Stimulated activated CD4-positive, alpha-beta T cell treated with anti-CD3 and anti-CD28 coated beads, Interleukin-1b, Interleukin-23, amount 100 ng/mL, for 24 hours (primary cell): ENCODE results near the gene DMRT1.

Experiments used
- DNase-seq, 4 experiments: peaks; one replicate each; pipeline ENCODE4 v3.0.0-alpha.2; 2020; ENCODE audit warnings: low read depth in 4 of 4, low spot score in 1 of 4

The DMRT1 gene

DNA sequence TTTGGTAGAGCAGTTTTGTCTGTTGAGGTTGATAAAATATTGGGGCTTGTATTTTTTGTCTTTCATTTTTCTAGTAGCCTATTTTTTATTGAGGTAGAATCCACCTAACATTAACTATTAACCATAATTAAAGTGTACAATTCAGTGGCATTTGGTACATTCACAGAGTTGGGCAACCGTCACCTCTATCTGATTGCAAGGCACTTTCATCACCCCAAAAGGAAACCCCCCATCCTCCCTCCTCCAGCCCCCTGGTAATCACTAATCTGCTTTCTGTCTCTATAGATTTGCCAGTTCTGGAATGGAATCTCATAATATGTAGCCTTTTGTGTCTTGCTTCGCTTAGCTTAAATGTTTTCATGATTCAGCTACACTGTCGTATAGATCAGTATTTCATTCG lies 79.4 kb downstream of the DMRT1 start:
- DNase-seq: no peak

DNA sequence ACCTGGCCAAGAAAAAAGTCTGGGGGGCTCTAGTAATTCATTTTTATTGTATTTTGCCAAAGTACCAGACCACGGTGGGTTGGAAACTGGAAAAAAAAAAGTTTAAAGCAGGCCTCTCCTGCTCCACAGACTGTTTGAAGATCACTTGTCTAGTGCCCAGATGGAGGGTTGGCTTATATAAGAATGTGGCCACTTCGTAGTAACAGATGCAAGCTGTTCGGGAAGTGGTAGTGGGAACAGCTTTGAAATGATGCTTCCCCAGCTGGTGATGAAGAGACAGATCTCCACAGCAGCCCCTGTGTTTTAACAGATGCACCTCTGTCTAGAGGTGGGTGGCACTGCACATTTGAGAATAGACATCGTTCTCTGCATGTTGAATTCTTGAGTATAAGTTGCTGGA lies 80.7 kb downstream of the DMRT1 start:
- DNase-seq: no peak

DNA sequence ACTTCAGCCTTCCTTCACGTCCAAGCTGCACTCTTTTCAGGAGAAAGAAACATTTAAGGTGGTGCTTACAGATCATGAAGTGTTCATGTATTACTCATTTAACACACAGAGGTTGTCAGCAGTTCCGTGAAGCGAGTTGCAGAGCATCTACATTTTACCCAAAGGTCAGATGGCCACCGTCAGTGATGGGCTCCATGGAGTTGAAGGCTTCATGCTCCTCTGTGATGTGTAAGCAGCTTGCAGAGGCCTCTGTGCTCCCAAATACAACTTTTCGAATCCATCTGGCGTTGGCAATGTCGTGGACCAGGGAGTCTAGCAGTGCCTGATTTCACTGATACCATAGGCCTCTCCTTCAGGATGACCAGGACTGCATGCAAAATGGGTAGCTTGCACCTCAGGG lies 81.2 kb downstream of the DMRT1 start:
- DNase-seq: no peak

DNA sequence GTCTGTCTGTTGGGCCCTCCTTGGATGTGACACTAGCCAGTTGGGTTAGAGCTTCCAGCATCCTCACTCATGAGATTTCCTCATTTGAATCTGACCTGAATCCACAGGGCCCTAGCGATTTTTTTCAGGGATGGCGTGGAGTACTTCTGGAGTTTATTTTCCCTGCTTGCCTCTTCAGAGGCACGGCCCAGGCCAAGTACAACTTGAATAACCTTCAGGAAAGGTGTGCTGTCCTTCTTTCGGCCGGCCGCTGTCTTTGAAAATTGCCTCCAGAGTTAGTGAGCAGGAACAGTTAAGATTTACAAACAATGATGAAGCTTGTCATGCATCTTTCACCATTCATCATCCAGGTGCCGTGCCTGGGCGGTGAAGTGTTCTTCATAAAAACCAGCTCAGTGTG lies 85.5 kb downstream of the DMRT1 start:
- DNase-seq: no peak

DNA sequence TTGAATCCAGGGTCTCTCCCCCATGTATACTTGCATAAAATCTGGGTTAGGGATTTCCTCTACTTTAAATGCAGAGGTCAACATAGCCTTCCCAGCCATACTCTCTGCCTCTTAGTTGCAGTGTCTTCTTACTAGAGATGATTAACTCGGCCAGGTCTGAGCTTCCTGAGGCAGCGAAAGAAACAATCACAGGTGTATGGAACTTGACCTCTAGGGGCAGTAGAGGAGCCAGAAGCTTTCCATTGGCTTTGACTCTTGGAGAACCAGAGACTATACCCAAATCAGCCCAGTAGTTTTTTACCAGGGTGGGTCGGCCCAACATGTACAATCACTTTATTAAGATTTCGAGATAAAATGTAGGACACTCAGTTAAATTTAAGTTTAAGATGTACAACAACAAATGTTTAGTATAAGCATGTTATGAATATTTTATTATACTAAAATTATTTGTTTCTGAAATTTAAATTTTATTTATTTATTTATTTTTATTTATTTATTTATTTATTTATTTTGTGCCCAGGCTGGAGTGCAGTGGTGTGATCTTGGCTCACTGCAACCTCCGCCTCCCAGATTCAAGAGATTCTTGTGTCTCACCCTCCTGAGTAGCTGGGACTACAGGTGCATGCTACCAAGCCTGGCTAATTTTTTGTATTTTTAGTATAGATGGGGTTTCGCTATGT lies 87.0 kb downstream of the DMRT1 start:
- no peak for DNase-seq

DNA sequence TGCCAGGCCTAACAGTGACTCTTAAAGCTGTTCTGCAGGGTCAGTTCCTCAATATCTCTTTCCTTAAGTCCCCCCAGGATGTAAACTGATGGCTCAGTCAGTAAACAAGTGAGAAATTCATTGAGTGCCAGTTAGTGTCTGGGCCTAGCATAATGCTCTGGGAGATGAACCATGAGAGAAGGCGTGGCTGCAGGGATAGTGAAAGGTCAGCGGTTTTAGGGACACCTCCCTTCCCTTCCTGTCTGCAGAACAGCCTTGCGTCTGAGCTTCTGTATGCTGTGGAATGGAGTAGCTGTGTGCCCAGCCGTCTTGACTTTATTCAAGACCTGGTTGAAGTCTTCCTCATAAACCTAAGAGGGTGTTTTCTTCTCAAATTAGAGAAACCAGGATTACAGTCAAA lies 88.2 kb downstream of the DMRT1 start:
- no peak for DNase-seq

DNA sequence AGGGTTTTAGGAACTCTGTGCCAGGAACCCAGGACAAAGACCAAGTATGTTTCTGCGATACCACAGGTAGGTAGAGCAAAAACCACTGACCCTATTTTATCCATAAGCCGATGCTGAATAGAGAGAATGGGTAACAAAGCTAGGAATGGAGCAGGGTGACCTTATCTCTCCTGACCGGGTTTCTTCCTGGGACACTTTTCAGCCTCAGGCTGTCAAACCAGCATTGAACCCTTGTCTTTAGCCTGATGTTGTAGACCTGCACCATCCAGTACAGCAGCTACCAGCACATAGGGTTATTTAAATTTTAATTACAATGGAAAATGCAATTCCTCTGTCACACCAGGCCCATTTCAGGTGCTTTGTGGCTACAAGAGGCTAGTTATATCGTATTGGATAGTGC lies 91.9 kb downstream of the DMRT1 start:
- no peak for DNase-seq

DNA sequence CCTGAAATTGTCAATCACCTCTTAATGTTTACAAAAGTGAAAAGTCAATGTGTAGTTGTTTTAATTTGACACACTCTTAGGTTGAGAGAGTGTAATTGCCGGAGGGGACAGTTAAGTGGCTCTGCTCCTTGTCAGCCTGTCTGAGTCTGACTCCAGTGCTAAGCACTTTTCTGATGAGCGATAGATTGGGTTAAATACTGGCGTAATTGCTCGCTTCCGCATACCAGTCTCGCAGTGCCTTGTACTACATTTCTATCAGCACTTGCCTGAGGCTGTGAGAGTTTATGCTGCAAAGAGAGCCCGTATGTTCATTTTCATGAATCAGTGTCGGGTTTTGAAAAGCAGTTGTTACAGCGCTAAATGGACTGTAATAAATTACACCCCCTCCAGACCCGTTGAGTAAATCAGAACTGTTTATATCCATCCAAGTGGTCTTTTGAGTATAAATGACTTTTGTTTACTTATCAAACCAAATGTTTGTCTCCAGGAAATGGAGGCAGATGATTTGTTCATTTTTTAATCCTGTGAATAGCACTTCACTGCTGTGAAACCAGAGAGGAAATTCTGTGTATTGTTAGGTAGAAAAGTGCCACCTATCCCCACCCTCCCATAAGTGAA lies 94.0 kb downstream of the DMRT1 start:
- no peak for DNase-seq

DNA sequence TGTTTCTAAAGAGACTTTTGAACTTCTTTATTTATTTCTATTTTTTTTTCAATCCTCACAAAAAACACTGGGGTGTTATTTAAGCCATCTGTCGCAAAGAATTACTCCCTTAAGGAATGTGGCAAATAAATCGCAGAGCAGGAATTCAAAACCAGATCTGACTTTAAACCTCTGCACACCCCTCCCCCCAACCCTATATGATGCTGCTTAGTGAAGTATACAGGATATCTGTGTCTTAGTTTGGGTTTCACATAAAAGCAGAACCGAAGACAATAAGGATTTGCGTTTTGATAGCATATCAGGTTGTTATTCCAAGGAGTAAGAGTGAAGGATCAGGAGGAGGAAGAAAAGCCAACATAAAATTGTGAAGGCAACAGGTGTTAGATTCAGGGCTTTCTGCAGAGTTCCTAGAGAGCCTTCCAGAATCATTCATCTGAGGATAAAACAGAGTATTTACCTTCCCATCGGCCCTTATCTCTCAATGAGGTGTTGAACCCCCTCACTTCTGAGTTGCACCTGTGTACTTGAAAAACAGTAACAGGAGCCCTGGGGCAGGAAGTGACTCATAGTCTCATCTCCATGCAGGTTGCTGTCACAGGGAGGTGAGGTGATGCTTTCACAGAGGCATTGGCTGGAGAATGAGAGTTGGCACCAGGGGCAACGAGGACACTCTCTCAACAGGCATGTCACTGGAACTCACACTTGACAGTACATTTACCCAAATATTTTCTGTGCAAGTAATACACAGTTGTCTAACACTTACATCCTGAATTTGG lies 101.5 kb downstream of the DMRT1 start:
- no peak for DNase-seq

DNA sequence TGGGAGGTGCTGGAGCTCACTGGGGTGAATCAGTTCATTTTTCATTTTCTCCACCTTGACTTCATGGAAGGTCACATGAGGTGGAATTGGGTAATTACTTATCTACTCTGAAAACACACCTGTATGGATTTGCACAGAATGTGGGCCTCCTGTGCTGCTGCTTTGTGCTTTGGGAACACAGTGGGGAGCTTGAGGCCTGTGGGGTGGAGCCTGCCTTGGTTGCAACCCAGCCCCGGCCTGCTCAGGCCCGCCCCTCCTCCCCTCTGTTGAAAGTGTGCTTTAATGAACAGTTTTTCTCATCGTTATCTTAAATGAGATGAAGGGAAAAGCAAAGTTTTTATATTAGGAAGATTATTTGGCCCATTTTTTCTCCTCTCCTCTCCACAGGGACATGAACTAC lies 106.5 kb downstream of the DMRT1 start:
- no peak for DNase-seq

DNA sequence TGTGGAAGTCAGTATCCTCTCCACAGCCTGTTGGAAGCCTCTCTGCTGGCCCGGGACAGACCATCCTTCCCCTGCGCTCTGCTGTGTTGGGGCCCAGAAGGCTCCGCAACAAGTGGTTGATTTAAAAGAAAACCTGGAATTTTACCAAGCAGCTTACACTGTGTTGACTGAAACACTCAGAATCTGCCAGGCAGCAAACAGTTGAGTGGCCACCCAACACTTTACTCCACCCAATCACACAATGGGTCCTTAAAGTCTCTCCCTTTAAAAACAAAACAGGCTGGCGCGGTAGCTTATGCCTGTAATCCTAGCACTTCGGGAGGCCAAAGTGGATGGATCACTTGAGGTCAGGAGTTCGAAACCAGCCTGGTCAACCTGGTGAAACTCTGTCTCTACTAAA lies 107.0 kb downstream of the DMRT1 start:
- no peak for DNase-seq

DNA sequence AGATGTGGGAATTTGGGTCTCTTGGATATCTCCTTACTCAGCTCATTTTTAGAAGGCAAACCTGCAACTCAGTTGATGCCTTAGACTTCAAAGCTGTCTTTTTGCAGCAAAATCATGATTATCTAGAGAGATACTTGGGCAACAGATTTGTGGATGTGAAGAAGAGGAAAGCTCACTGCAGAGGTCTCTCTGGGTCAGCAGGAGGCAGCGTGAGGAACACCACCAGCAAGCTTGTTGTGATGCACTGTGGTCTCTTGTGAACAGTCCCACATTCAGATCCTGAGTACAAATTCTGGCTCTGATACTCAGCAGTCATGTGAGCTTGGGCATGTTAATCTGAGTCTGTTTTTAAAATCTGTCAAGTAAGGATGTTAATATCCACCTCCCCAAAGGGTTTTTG lies 108.6 kb downstream of the DMRT1 start:
- no peak for DNase-seq

DNA sequence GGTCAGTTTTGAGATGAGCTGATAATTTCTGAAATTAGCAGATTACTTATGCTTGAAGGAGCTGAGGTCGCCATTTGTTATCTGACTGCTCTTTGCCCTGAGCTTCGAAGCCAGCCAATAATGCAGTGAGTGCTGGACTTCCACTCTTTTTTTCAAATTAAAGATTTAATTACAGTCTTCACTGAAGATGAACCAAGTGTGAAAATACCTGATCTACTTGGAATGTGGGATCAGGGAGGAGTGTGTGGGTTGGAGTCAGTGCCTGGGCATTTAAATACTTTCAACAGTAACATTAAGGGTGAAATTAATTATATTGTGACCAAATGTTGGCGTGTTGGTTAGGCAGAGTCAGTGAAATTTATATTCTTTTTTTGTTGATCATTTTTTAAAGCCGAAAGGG lies 111.0 kb downstream of the DMRT1 start:
- no peak for DNase-seq

DNA sequence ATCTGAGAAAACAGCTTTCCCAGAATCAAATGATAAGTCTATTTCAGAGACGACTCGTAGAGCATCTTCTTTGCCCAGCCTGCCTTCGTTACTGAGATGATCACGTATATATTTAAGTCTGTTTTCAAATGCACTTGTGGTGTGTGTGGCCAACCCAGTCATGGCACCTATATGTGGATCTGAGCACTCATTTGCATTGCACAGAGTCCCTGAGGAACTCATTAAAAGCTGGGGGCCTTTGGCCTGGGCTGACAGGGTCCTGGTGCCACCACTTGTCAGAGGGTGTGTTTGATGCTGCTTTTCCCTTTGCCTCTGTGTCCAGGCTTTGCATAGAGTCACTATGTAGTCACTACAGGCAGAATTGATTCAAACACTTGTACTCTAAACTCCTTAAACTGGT lies 117.6 kb downstream of the DMRT1 start:
- no peak for DNase-seq

DNA sequence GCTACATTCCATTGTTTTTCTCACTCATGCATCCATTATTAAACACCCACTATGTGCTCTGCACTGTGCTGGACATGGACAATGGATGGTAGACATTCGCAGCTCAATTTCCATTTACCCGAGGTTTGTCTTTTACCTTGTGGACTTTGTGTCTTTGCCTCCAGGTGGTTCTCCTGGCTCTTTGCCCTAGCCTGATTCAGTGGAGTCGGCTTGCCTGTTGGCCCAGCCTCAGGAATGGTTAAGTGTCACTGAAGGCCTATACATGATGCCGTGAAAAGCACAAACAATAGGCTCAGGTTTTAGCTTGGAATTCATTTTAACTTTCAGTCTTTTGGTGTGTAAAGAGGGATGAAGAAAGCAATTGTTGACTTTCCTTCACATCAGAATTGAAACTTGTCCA lies 118.4 kb downstream of the DMRT1 start:
- DNase-seq: no peak

DNA sequence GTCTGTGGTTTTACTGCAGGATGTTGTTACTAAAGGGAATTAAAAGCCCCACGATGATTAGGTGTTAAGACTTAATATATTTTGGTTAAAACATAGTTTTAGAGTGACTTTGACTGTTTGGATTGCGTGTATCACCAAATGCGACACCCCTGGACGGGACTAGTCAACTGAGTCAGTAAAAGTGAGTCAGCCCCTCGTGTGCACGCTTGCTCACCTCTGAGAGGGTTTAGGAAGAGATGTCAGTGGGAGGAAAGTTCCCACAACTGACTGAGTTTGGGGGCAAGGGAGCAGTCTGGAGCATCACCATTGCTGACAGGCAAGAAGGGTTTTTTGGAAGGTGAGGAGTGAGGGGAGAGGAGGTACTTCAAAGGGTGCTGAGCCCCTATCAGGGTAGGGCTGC lies 120.5 kb downstream of the DMRT1 start:
- no peak for DNase-seq

DNA sequence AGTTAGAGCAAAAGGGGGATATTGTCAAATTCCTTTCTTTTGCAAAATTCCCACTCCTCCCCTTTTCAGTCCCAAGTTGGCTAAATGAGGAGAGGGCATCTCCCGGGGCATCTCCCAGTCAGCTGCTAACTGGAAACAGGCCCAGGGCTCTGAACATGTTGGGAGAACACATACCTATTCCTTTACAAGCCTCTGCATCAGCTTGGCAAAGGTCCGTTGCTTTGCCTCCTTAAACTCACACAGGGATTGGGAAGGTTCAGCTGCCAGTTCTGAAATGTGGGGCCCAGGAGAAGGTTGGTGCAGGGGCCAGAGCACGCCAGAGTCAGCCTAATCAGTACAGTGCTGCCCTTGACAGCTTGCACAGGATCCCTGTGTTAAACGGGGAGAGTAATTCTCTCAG lies 124.0 kb downstream of the DMRT1 start:
- DNase-seq: no peak

DNA sequence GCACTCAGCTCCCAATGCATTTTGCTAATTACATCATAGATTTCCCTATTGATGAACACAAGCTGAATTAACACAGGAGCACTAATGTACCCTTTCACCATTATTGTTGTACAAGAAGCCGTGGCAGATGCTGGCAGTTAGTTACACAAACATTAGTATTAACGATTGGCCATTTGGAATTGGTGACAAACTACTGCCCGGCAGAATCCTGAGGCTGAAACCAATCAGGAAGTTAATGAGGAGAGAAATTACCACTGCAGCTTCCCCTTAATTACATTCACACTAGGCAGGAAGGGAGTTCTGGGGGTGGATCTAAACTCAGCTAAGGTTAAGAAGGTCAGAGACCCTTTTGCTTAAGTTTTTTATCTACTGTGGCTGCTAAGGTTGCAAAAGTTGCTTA lies 125.4 kb downstream of the DMRT1 start:
- no peak for DNase-seq

DNA sequence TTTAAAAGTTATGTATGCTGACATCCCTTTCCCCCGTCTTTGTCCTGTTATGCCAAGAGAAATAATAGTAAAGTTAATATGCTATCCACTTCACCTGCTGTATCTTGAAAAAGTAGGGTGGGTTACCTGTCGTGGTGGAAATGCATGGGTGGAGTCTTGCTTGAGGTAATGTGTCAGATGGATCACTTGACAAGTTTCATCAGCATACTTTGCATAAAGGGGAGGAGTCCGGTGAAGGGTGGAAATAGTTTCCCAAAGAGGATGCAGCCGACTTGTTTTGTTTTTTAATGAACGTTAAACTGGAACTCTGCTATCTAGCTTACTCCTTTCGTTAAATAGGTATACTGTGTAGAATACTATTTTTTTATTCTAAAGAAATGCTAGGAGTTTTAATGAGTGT lies 125.9 kb downstream of the DMRT1 start:
- DNase-seq: no peak

DNA sequence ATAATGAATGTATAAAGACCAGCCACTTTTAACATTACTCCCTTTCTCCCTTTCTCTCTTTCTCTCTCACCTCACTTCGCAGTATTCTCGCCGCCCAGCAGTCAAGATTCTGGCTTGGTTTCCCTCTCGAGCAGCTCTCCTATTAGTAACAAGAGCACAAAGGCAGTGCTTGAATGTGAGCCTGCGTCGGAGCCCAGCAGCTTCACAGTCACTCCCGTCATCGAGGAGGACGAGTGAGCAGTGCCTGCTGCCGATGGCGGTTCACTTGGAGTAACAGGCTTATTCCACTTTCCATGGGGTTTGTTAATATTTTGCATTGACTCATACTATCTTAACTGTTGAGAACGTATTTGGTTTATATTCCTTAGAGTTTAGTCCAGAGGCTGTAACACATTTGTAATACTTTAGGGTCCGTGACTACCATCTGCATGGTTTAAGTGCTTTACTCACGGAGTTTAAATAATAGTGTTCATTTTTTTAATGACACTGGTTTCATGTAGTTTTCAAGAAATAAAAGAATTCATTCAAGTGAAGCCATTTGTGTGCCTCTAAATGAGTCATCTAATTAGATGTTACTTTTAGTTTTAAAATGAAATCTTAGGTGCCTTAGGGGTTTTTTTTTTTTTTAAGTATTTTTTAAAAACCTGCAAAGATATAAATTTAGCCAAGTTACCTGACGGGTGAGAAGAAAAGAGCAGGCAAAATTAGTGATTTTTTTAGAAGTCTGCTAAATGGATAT lies 126.6 kb downstream of the DMRT1 start:
- DNase-seq: no peak

DNA sequence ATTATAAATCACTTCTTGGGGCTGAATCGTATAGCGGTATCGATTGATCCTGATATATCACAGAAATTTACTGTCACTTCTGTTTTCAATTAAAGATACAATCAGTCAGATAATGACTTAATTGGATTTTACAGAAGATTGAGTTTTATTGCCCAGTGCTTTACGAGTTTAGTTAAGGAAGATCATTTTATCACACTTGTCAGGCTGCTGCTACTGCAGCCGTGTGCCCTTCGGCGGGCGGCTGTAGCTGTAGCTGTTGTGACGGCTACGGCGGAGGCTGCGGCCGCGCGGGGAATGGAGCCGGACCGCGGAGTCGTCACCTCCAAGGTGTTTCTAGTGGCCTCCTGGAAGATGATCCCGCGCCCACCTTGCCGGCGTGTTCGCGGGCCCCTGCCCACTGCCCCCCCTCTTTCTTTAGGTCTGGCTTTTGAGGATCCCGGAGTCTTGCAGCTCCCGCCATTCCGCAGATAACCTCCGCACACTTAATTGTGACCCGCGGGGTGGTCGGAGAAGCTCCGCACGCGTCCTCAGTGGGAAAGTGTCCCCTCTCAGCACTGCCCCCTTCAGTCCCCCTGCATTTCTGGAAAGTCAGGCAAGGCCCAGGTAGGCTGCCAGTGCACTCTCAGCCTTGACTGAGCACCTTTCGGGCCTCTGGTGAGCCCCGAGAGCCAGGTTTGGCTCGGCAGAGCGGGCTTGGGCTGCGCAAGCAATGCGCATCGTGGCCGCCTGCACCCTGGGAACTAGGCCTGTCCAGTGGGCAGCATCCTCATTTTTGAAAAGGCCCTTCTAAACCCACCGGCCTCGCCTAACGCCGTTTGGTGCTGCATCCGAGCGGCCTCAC lies 128.0 kb downstream of the DMRT1 start:
- DNase-seq: no peak
